H1 (cell line): ENCODE measurements around the gene TLX1. TPM values are rescaled to one million over a fixed set of nuclear protein-coding genes. Genes with fewer than 3 reads are reported as not detected.
A peak's percentile ranks its signal among the peaks of the same experiment; 100 is the strongest.

Experiments used
- CTCF ChIA-PET: fragments of 300-600 bp; sonication (Branson Sonifier 250); formaldehyde crosslinking; loops from one replicate; lab custom pipeline; 2021; ENCODE audit not compliant: partially characterized antibody; lab: Charles Lee
- POLR2A ChIA-PET: fragments of 300-600 bp; sonication (Branson Sonifier 250); formaldehyde crosslinking; loops from one replicate; lab custom pipeline; 2021; ENCODE audit warnings: inconsistent platforms; ENCODE audit not compliant: partially characterized antibody; lab: Charles Lee
- DNase-seq, 2 experiments: peaks; one replicate each; pipeline versions ENCODE4 v3.0.0 to v3.0.0-alpha.2; 2010 to 2022; ENCODE audit warnings: low spot score in 2 of 2, low read depth in 1 of 2, mixed read lengths in 1 of 2
- FAIRE-seq: peaks from 2 replicates; lab custom pipeline; 2011; peaks lifted over from hg19 to GRCh38; lab: Jason Lieb, UNC
- H2AFZ ChIP-seq: 2 replicates; pipeline ENCODE4 v1.8.1; 2012; ENCODE audit warnings: low read length, inconsistent platforms
- H2AK5ac ChIP-seq: 2 replicates; pipeline ENCODE4 v1.6.1; 2013; ENCODE audit warnings: low read depth, low read length
- H2BK120ac ChIP-seq: replicated peaks from 2 replicates; pipeline ENCODE3; 2013; ENCODE audit warnings: low read depth, low read length, inconsistent platforms
- H2BK12ac ChIP-seq: 2 replicates; pipeline ENCODE4 v1.6.1; 2013; ENCODE audit warnings: low read depth, low read length
- H2BK15ac ChIP-seq: 2 replicates; pipeline ENCODE4 v1.6.1; 2013; ENCODE audit warnings: low read length
- H2BK20ac ChIP-seq: 2 replicates; pipeline ENCODE4 v1.6.1; 2013; ENCODE audit warnings: low read length
- H2BK5ac ChIP-seq: 2 replicates; pipeline ENCODE4 v1.6.1; 2013; ENCODE audit warnings: low read depth, low read length
- H3K14ac ChIP-seq: 2 replicates; pipeline ENCODE4 v1.6.1; 2013; ENCODE audit warnings: inconsistent platforms; ENCODE audit not compliant: insufficient read length
- H3K18ac ChIP-seq: 2 replicates; pipeline ENCODE4 v1.6.1; 2013; ENCODE audit warnings: low read length; ENCODE audit errors: extremely low read depth
- H3K23ac ChIP-seq: 2 replicates; pipeline ENCODE4 v1.6.1; 2013; ENCODE audit warnings: inconsistent platforms; ENCODE audit not compliant: insufficient read length
- H3K23me2 ChIP-seq: 2 replicates; pipeline ENCODE4 v1.6.1; 2013; ENCODE audit warnings: low read depth, low read length
- H3K27ac ChIP-seq: 2 replicates; pipeline ENCODE4 v1.6.1; 2011; ENCODE audit warnings: low read depth, low read length, inconsistent platforms
- H3K27me3 ChIP-seq, 4 experiments: replicated peaks in 1 of 4; 1 replicate in 1 of 4; 2 replicates in 3 of 4; pipeline versions ENCODE4 v1.6.1 to v1.8.1; 2011 to 2013; ENCODE audit warnings: low read length in 3 of 4, mild to moderate bottlenecking in 3 of 4, inconsistent platforms in 2 of 4, mixed read lengths in 2 of 4, moderate library complexity in 1 of 4; ENCODE audit not compliant: control insufficient read depth in 3 of 4, insufficient read depth in 3 of 4; ENCODE audit errors: extremely low read depth in 1 of 4
- H3K36me3 ChIP-seq, 4 experiments: 2 replicates each; pipeline versions ENCODE4 v1.6.1 to v1.8.1; 2011 to 2013; ENCODE audit warnings: mild to moderate bottlenecking in 4 of 4, low read length in 3 of 4, moderate library complexity in 2 of 4, control low read depth in 1 of 4, inconsistent platforms in 1 of 4; ENCODE audit not compliant: insufficient read depth in 4 of 4, control insufficient read depth in 2 of 4
- H3K4ac ChIP-seq: replicated peaks from 2 replicates; pipeline ENCODE3; 2013; ENCODE audit warnings: low read length, low read depth, mixed read lengths, inconsistent platforms; ENCODE audit not compliant: insufficient read length
- H3K4me1 ChIP-seq, 4 experiments: replicated peaks in 1 of 4; 1 replicate in 1 of 4; 2 replicates in 3 of 4; pipeline versions ENCODE4 v1.6.1 to v1.8.1; 2011 to 2013; ENCODE audit warnings: low read length in 3 of 4, inconsistent platforms in 2 of 4, mixed read lengths in 1 of 4; ENCODE audit not compliant: insufficient read depth in 4 of 4, control insufficient read depth in 3 of 4
- H3K4me2 ChIP-seq, 2 experiments: 2 replicates each; pipeline versions ENCODE4 v1.6.1 to v1.8.1; 2011 to 2013; ENCODE audit warnings: low read depth in 2 of 2, low read length in 2 of 2, control low read depth in 1 of 2, inconsistent platforms in 1 of 2, mild to moderate bottlenecking in 1 of 2; ENCODE audit not compliant: insufficient read depth in 1 of 2
- H3K4me3 ChIP-seq, 4 experiments: fragments of 200-600, 300-600 bp in 1 of 4; sonication (generic), shearing (Covaris generic), sonication (Bioruptor Twin) in 1 of 4; 2 replicates each; pipeline versions ENCODE4 v1.5.1 to v1.8.1; 2011 to 2016; ENCODE audit warnings: low read length in 4 of 4, low read depth in 3 of 4, control low read depth in 2 of 4, inconsistent platforms in 2 of 4, mild to moderate bottlenecking in 2 of 4, mixed read lengths in 1 of 4, moderate library complexity in 1 of 4; ENCODE audit not compliant: insufficient read depth in 2 of 4; ENCODE audit errors: extremely low read depth in 1 of 4
- H3K56ac ChIP-seq: replicated peaks from 2 replicates; pipeline ENCODE3; 2013; ENCODE audit warnings: low read depth, mild to moderate bottlenecking, mixed read lengths, low read length, inconsistent platforms; ENCODE audit not compliant: insufficient read length
- H3K79me1 ChIP-seq: 2 replicates; pipeline ENCODE4 v1.6.1; 2013; ENCODE audit warnings: low read depth, low read length, control low read depth
- H3K79me2 ChIP-seq, 2 experiments: 2 replicates each; pipeline versions ENCODE4 v1.6.1 to v1.8.1; 2012 to 2013; ENCODE audit warnings: low read length in 2 of 2, mild to moderate bottlenecking in 2 of 2, inconsistent platforms in 1 of 2; ENCODE audit not compliant: insufficient read depth in 2 of 2, control insufficient read depth in 1 of 2
- H3K9ac ChIP-seq, 4 experiments: replicated peaks in 1 of 4; 1 replicate in 1 of 4; 2 replicates in 3 of 4; pipeline versions ENCODE4 v1.6.1 to v1.8.1; 2011 to 2013; ENCODE audit warnings: low read depth in 3 of 4, low read length in 3 of 4, control low read depth in 2 of 4, mild to moderate bottlenecking in 2 of 4, moderate library complexity in 2 of 4, inconsistent platforms in 1 of 4; ENCODE audit errors: extremely low read depth in 1 of 4
- H3K9me3 ChIP-seq, 2 experiments: 2 replicates each; pipeline versions ENCODE4 v1.6.1 to v1.8.1; 2012 to 2013; ENCODE audit warnings: mild to moderate bottlenecking in 2 of 2, moderate library complexity in 2 of 2, control low read depth in 1 of 2, inconsistent platforms in 1 of 2, low read depth in 1 of 2, low read length in 1 of 2, mixed read lengths in 1 of 2; ENCODE audit not compliant: insufficient read depth in 2 of 2
- H4K20me1 ChIP-seq, 2 experiments: replicated peaks in 1 of 2; 2 replicates each; pipeline versions ENCODE3 to v1.8.1; 2011 to 2013; ENCODE audit warnings: inconsistent platforms in 2 of 2, low read length in 2 of 2, mild to moderate bottlenecking in 1 of 2; ENCODE audit not compliant: insufficient read depth in 2 of 2, control insufficient read depth in 1 of 2
- H4K5ac ChIP-seq: 2 replicates; pipeline ENCODE4 v1.6.1; 2013; ENCODE audit warnings: low read length, low read depth, mixed read lengths, inconsistent platforms; ENCODE audit not compliant: insufficient read length
- H4K8ac ChIP-seq: 2 replicates; pipeline ENCODE4 v1.8.0; 2013; ENCODE audit warnings: mild to moderate bottlenecking, moderate library complexity, low read length, inconsistent platforms; ENCODE audit not compliant: insufficient read depth; ENCODE audit errors: extremely low read depth
- H4K91ac ChIP-seq: replicated peaks from 2 replicates; pipeline ENCODE3; 2013; ENCODE audit warnings: low read length, mixed read lengths, inconsistent platforms; ENCODE audit not compliant: insufficient read length
- POU5F1 ChIP-seq: IDR thresholded peaks from 2 replicates; pipeline ENCODE4 v1.6.1; 2011; ENCODE audit warnings: low read depth, mild to moderate bottlenecking, low read length, moderate library complexity
- SIX5 ChIP-seq: IDR thresholded peaks from 2 replicates; pipeline ENCODE4 v1.6.1; 2011; ENCODE audit warnings: mild to moderate bottlenecking, low read depth, low read length
- YY1 ChIP-seq: IDR thresholded peaks from 2 replicates; pipeline ENCODE4 v1.6.1; 2011; ENCODE audit warnings: low read depth, mild to moderate bottlenecking, low read length
- WGBS, 2 experiments: shearing (Covaris generic) in 1 of 2; methylation state at CpG; one replicate each; pipeline versions ENCODE4 v1.1.6 to v1.1.7; 2013 to 2015; ENCODE audit warnings: low lambda C conversion rate in 2 of 2, mixed read lengths in 2 of 2, inconsistent platforms in 1 of 2, low coverage in 1 of 2, missing lambda C conversion rate in 1 of 2; ENCODE audit not compliant: insufficient replicate concordance in 2 of 2, insufficient coverage in 1 of 2, insufficient read length in 1 of 2; ENCODE audit errors: extremely low coverage in 1 of 2, missing lambda C conversion rate in 1 of 2; 5-methylcytosine and 5-hydroxymethylcytosine counted together
- polyA plus RNA-seq, 7 experiments: library from polyadenylated mRNA; depleted of rRNA in 3 of 7; stranded (reverse) in 5 of 7; unstranded in 2 of 7; fragments of >200 nt in 5 of 7; fragments of 200-250 nt in 2 of 7; gene quantifications; 1 replicate in 5 of 7; 2 replicates in 1 of 7; 4 replicates in 1 of 7; pipeline versions ENCODE4 v1.2.1 to v1.2.3, GENCODE V29; 2011 to 2013; ENCODE audit warnings: missing spikeins in 2 of 7, mixed read lengths in 2 of 7
- total RNA-seq: library from RNA; stranded (reverse); fragmentation: NEBNext Ultra II Directional; extraction: Animal tissue kit (Norgen Biotek cat#: 25700); gene quantifications from 2 replicates; pipeline ENCODE4 v1.2.1, GENCODE V29; 2021

The TLX1 gene
- total and polyA plus RNA-seq, 2 of the 8 experiments (the other 6 are each of a cell fraction or from before 2014, with no cell fraction given), result not detected

DNA sequence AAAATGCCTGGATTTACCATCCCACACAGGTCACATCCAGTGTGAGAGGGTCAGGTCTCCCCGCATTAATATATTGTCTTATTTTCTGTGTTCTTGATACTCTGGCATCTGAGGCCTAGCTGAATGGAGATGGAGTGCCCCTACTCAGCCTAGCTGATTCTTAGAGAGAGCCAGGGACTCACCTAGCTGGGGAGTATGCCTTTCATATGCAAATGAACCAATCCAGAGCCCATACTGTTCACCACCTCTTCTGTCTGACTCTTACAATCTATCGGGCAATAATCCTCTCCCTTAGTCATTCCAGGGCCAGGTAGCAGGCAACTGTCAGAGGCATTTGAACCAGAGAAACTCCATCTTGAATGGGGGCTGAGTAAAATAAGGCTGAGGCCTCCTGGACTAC, 51.8 kb downstream of the TLX1 start:
- no peak overlapping the region for H3K14ac ChIP-seq
- no peaks in the 10 kb centered on the region for H3K27me3 ChIP-seq
- no peaks in the 10 kb centered on the region for H4K20me1 ChIP-seq
- CTCF ChIA-PET, result interaction anchor here (0.7 to 1.7 kb wide), 9 partner anchors 9 to 164 kb away, joined by 3 to 5 read pairs (median 3); no protein-coding TSS in a partner anchor
- H3K4me1 ChIP-seq, result peaks cover 0 to 10% (median 9%) of the 10 kb centered on the region in 4 experiments; a peak in 6 of 7 replicates
- H4K91ac ChIP-seq, result no peak overlapping the region
- peak; percentile 66 for FAIRE-seq
- no peak overlapping the region for H2BK5ac ChIP-seq
- DNase-seq, result no peak
- TF ChIP-seq POU5F1 (0 out of 2 replicates have a peak, but pooled peaks have one; percentile 57), SIX5 (no peak), YY1 (0 out of 2 replicates have a peak, but pooled peaks have one; percentile 8)
- no peaks in the 10 kb centered on the region for H3K9me3 ChIP-seq
- H2AFZ ChIP-seq, result no peak overlapping the region
- no peak overlapping the region; the same call in 1 of the 2 replicates for H3K18ac ChIP-seq
- H3K23ac ChIP-seq, result no peak overlapping the region
- H3K79me1 ChIP-seq, result no peaks in the 10 kb centered on the region
- no peak overlapping the region for H4K8ac ChIP-seq
- no peak overlapping the region for H3K56ac ChIP-seq
- no peak overlapping the region; the same call in 1 of the 2 replicates for H2BK15ac ChIP-seq
- H3K9ac ChIP-seq, result no peak overlapping the region
- no peak overlapping the region for H3K4me3 ChIP-seq
- H3K36me3 ChIP-seq, result no peaks in the 10 kb centered on the region
- no peaks in the 10 kb centered on the region for H3K79me2 ChIP-seq
- H2BK12ac ChIP-seq, result peak overlapping the region; percentile 75; the same call in 1 of the 2 replicates
- H4K5ac ChIP-seq, result no peak overlapping the region
- H2BK120ac ChIP-seq, result no peak overlapping the region
- POLR2A ChIA-PET, result no interaction called here
- 0 out of 2 replicates have a peak overlapping the region, but pooled peaks have one; percentile 77 for H2AK5ac ChIP-seq
- WGBS, 2 experiments, result 77% methylated on average over 2 of the region's 2 CpGs; no CpG with 5 or more reads in 1 of the 2 experiments
- H3K4me2 ChIP-seq, result peak overlapping the region; percentile 21 to 57; a peak in 2 of 4 replicates
- H3K27ac ChIP-seq, result no peak overlapping the region
- H3K23me2 ChIP-seq, result no peaks in the 10 kb centered on the region
- H3K4ac ChIP-seq, result no peak overlapping the region
- no peak overlapping the region for H2BK20ac ChIP-seq
